ENCODE measurements around the gene TBCB. TPM values are rescaled to one million over a fixed set of nuclear protein-coding genes. Genes with fewer than 3 reads are reported as not detected.

Gene TBCB
- total and polyA plus RNA-seq, 2 of the 4 experiments (the other 2 are of a cell fraction) = 182 to 269 TPM

DNA sequence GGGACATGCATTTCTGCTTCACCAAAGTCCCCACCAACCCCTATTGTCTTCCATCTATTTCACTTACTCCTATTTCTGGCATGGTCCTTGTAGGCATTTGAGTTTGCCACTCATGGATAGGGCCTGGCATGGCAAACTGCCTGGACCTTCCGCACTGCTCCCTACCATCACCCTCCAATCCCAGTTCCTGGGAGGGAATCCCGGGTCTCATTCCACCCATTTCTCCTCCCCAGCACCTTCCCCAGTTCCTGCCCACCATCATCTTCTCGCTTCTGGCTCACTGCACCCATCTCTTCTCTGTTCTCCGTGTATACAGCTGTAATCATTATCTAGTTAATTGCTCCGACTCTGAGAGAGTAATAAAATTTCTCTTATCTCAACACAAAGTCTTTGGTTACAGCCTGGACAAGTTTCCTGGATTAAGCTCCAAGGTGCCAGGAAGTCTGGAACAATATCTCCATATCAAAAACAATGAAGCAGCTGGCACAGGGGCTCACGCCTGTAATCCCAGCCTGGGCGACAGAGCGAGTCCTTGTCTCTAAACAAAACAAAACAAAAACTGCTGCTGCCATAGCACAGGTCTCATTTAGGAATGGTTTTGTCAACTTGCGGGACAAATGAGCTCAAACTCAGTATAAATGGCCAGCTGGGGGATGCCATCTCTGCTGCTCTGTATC is 54.0 kb downstream of the TBCB start:
- 58% methylated on average over 4 of the region's 9 CpGs; no CpG with 5 or more reads in 1 of the 2 experiments for WGBS, 2 experiments (ENCODE audit: extremely low coverage in 2 of 2, insufficient read length in 1 of 2)
- Histone ChIP-seq H3K9me1 (ENCODE audit: insufficient read depth, low read length) (no peaks in the 10 kb centered on the region), H3K18ac (ENCODE audit: low read depth, low read length) (no peak overlapping the region), H3K27ac (ENCODE audit: insufficient read depth, low read length) (no peak overlapping the region), H3K9ac (ENCODE audit: low read depth, low read length) (no peak overlapping the region), H3K14ac (replicated peaks; ENCODE audit: low read depth, low read length) (no peak overlapping the region), H3K4me2 (ENCODE audit: low read depth, low read length) (no peak overlapping the region), H3K36me3 (ENCODE audit: control insufficient read depth, insufficient read depth, low read length) (0 out of 2 replicates have a peak, but pooled peaks cover 2% of the 10 kb centered on the region), H2BK120ac (ENCODE audit: low read depth, low read length) (no peak overlapping the region), H3K79me1 (ENCODE audit: low read depth in 1 of 2, low read length in 2 of 2) (no peaks in the 10 kb centered on the region), H4K91ac (ENCODE audit: insufficient read depth, low read depth, low read length) (no peak overlapping the region), H2AFZ (replicated peaks; ENCODE audit: low read length, poor library complexity) (no peak overlapping the region), H3K56ac (ENCODE audit: extremely low read depth, insufficient read depth, low read length) (no peak overlapping the region), H2BK5ac (ENCODE audit: low read depth, low read length, poor library complexity, severe bottlenecking) (no peak overlapping the region), H3K9me3 (ENCODE audit: control insufficient read depth, insufficient read depth, low read length) (no peaks in the 10 kb centered on the region), H2BK15ac (ENCODE audit: low read depth, low read length) (no peak overlapping the region), H3K4ac (ENCODE audit: low read depth, low read length) (no peak overlapping the region), H3K4me3 (ENCODE audit: insufficient read depth, low read depth, low read length) (no peak overlapping the region), H4K5ac (ENCODE audit: low read depth, low read length) (no peak overlapping the region), H3K27me3 (ENCODE audit: control insufficient read depth, insufficient read depth, low read length) (no peaks in the 10 kb centered on the region), H4K20me1 (ENCODE audit: insufficient read depth, low read length) (no peaks in the 10 kb centered on the region), H4K8ac (ENCODE audit: low read depth in 2 of 2, low read length in 2 of 2) (no peak overlapping the region), H3K4me1 (ENCODE audit: control insufficient read depth, insufficient read depth, low read length) (peaks cover 4% of the 10 kb centered on the region; the same call in 1 of the 2 replicates), H3K23ac (ENCODE audit: low read depth, low read length) (no peak overlapping the region), H2AK5ac (ENCODE audit: low read depth, low read length) (no peak overlapping the region), H2AK9ac (replicated peaks; ENCODE audit: low read depth, low read length, poor library complexity) (no peak overlapping the region), H2BK20ac (ENCODE audit: low read depth, low read length) (no peak overlapping the region)
- dilution Hi-C loops (cut with HindIII; ENCODE audit: low sequenced_read_pairs, unreplicated experiment) = no loop called here
- CTCF ChIA-PET = interaction anchor here (0.7 to 3.8 kb wide), 3 partner anchors 16 to 108 kb away, joined by 4 to 20 read pairs (median 4); no protein-coding TSS in a partner anchor
- ATAC-seq (ENCODE audit: low read depth) (no peak), DNase-seq (no peak)
- TF ChIP-seq, protein P1, sequence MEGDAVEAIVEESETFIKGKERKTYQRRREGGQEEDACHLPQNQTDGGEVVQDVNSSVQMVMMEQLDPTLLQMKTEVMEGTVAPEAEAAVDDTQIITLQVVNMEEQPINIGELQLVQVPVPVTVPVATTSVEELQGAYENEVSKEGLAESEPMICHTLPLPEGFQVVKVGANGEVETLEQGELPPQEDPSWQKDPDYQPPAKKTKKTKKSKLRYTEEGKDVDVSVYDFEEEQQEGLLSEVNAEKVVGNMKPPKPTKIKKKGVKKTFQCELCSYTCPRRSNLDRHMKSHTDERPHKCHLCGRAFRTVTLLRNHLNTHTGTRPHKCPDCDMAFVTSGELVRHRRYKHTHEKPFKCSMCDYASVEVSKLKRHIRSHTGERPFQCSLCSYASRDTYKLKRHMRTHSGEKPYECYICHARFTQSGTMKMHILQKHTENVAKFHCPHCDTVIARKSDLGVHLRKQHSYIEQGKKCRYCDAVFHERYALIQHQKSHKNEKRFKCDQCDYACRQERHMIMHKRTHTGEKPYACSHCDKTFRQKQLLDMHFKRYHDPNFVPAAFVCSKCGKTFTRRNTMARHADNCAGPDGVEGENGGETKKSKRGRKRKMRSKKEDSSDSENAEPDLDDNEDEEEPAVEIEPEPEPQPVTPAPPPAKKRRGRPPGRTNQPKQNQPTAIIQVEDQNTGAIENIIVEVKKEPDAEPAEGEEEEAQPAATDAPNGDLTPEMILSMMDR (conservative IDR thresholded peaks at IDR 0.05; ENCODE audit: low read depth, low read length) = no peak
- TF ChIP-seq MXI1 (IDR thresholded peaks at IDR 0.05; ENCODE audit: borderline replicate concordance, low read depth, low read length) (no peak), FOS (IDR thresholded peaks at IDR 0.05; ENCODE audit: low read depth, low read length) (no peak), MAZ (IDR thresholded peaks at IDR 0.05; ENCODE audit: borderline replicate concordance, low read depth, low read length) (no peak), CHD1 (IDR thresholded peaks at IDR 0.05; ENCODE audit: low read depth, low read length) (no peak), RCOR1 (IDR thresholded peaks at IDR 0.05; ENCODE audit: insufficient replicate concordance, low read length) (no peak), POLR2A (IDR thresholded peaks at IDR 0.05; ENCODE audit: low read depth, low read length) (no peak), MAFK (IDR thresholded peaks at IDR 0.05; ENCODE audit: low read depth, low read length) (no peak), BHLHE40 (IDR thresholded peaks at IDR 0.05; ENCODE audit: low read depth, low read length) (no peak), SMC3 (IDR thresholded peaks at IDR 0.05; ENCODE audit: low read depth, low read length) (no peak), RFX5 (IDR thresholded peaks at IDR 0.05; ENCODE audit: low read depth, low read length) (no peak), RAD21 (IDR thresholded peaks at IDR 0.05; ENCODE audit: low read length) (no peak), CEBPB (IDR thresholded peaks at IDR 0.05; ENCODE audit: low read depth, low read length) (no peak), NFE2L2 (IDR thresholded peaks at IDR 0.05; ENCODE audit: low read depth, low read length) (no peak)
- TF ChIP-seq, protein P2, sequence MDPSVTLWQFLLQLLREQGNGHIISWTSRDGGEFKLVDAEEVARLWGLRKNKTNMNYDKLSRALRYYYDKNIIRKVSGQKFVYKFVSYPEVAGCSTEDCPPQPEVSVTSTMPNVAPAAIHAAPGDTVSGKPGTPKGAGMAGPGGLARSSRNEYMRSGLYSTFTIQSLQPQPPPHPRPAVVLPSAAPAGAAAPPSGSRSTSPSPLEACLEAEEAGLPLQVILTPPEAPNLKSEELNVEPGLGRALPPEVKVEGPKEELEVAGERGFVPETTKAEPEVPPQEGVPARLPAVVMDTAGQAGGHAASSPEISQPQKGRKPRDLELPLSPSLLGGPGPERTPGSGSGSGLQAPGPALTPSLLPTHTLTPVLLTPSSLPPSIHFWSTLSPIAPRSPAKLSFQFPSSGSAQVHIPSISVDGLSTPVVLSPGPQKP (IDR thresholded peaks at IDR 0.05; ENCODE audit: borderline replicate concordance, low read depth, low read length) = no peak
- TF ChIP-seq, protein P3, sequence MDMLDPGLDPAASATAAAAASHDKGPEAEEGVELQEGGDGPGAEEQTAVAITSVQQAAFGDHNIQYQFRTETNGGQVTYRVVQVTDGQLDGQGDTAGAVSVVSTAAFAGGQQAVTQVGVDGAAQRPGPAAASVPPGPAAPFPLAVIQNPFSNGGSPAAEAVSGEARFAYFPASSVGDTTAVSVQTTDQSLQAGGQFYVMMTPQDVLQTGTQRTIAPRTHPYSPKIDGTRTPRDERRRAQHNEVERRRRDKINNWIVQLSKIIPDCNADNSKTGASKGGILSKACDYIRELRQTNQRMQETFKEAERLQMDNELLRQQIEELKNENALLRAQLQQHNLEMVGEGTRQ (IDR thresholded peaks at IDR 0.05; ENCODE audit: low read depth, low read length) = no peak
- no TSS peak for BruUV-seq (replicated peaks)
- intact Hi-C loops (cut with micrococcal nuclease) = no loop called here
- in situ Hi-C loops (cut with MboI; ENCODE audit: low sequenced_read_pairs) = no loop called here
- POLR2A ChIA-PET (ENCODE audit: unreplicated experiment) = interaction anchor here (0.5 kb wide), 1 partner anchor 116 kb away, joined by 5 read pairs; no protein-coding TSS in a partner anchor
